ENCODE data around the gene PLCG1.

PLCG1 gene

DNA sequence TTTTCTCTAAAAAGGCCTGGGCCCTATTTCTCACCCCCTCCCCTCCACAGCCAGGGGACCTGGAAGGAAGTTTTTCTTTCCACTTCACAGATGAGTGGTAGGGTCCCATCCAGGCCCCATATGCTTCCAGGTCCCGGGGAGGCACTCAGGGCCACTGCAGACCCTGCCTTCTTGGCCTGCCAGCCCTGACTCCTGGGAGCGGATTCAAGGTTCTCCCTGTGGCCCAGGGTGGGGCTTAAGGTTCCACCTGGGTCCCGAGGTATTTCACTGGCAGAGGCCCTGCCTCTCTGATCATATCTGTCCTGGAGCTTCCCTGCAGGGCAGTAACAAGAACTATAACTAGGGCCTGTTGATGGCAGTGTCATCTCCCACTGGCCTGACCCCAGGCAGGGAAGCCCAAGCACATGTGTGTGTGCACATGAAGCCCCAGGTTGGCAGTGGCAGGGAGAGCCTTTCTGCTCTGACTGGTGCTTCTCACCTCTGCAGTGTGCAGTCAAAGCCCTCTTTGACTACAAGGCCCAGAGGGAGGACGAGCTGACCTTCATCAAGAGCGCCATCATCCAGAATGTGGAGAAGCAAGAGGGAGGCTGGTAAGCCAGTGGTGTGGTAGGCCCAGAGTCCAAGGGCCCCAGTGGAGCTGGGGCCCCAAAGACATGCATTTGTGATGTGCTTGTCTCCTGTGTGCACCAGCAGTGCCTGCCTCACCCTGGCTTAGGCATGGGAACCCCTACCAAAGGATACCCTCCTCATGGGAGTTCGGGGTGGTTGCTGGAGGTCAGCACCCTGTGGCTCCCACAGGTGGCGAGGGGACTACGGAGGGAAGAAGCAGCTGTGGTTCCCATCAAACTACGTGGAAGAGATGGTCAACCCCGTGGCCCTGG, 31.2 kb downstream of the PLCG1 start:
- no peaks in the 10 kb centered on the region for H3K9me2 ChIP-seq (replicated peaks; ENCODE audit: insufficient read depth, low read length)
- H4K20me1 ChIP-seq (ENCODE audit: low read depth, low read length), result no peaks in the 10 kb centered on the region
- H3K4me2 ChIP-seq (ENCODE audit: low read depth, low read length, poor library complexity, severe bottlenecking), result no peak overlapping the region
- no peaks in the 10 kb centered on the region for H3K9me3 ChIP-seq (ENCODE audit: insufficient read depth, low read length)
- H3K36me3 ChIP-seq (ENCODE audit: low read length), result no peaks in the 10 kb centered on the region
- H3K9ac ChIP-seq (ENCODE audit: low read length), result no peak overlapping the region
- TF ChIP-seq, protein P1, sequence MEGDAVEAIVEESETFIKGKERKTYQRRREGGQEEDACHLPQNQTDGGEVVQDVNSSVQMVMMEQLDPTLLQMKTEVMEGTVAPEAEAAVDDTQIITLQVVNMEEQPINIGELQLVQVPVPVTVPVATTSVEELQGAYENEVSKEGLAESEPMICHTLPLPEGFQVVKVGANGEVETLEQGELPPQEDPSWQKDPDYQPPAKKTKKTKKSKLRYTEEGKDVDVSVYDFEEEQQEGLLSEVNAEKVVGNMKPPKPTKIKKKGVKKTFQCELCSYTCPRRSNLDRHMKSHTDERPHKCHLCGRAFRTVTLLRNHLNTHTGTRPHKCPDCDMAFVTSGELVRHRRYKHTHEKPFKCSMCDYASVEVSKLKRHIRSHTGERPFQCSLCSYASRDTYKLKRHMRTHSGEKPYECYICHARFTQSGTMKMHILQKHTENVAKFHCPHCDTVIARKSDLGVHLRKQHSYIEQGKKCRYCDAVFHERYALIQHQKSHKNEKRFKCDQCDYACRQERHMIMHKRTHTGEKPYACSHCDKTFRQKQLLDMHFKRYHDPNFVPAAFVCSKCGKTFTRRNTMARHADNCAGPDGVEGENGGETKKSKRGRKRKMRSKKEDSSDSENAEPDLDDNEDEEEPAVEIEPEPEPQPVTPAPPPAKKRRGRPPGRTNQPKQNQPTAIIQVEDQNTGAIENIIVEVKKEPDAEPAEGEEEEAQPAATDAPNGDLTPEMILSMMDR (IDR thresholded peaks at IDR 0.05; ENCODE audit: insufficient read depth, low read length, poor library complexity, severe bottlenecking), result no peak
- TF ChIP-seq EZH2phosphoT487 (conservative IDR thresholded peaks at IDR 0.05; ENCODE audit: low read length), result no peak
- no peaks in the 10 kb centered on the region for H3K79me2 ChIP-seq (ENCODE audit: insufficient read depth, low read length)
- H3K27me3 ChIP-seq (ENCODE audit: low read length), result no peaks in the 10 kb centered on the region
- no peak overlapping the region for H2AFZ ChIP-seq (ENCODE audit: low read depth, low read length, severe bottlenecking)
- H3F3A ChIP-seq (ENCODE audit: insufficient read depth), result no peaks in the 10 kb centered on the region
- H3K27ac ChIP-seq (ENCODE audit: low read depth, low read length), result no peak overlapping the region
- H3K4me3 ChIP-seq (ENCODE audit: insufficient read depth, low read length, poor library complexity, severe bottlenecking), result no peak overlapping the region

DNA sequence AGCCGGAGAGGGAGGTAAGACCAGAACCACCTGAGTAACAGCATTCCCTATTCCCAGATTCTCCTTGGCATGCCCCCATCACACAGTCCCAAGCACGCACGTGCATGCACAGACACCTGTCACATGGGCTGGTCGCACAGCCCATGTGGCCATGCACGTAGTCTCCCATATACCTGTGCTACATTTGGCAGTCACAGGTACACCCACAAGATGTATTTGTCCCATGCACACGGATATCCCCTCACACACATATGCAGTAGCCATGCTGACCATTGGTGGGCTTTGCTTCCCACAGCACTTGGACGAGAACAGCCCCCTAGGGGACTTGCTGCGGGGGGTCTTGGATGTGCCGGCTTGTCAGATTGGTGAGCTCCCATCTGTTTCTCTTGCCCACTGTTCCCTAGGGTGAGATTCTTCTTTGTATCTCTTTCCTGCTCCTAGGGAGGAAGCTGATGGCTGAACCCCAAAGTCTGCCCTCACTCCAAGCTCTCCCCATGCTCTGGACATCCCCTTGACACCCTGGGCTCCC, 31.9 kb downstream of the PLCG1 start:
- H3K4me2 ChIP-seq (ENCODE audit: low read depth, low read length, poor library complexity, severe bottlenecking), result no peak overlapping the region
- H3K9ac ChIP-seq (ENCODE audit: low read length), result no peak overlapping the region
- no peak overlapping the region for H3K27ac ChIP-seq (ENCODE audit: low read depth, low read length)
- TF ChIP-seq, protein P1 (IDR thresholded peaks at IDR 0.05; ENCODE audit: insufficient read depth, low read length, poor library complexity, severe bottlenecking), result no peak
- TF ChIP-seq EZH2phosphoT487 (conservative IDR thresholded peaks at IDR 0.05; ENCODE audit: low read length), result no peak
- H3K9me2 ChIP-seq (replicated peaks; ENCODE audit: insufficient read depth, low read length), result no peaks in the 10 kb centered on the region
- H3K36me3 ChIP-seq (ENCODE audit: low read length), result no peaks in the 10 kb centered on the region
- no peaks in the 10 kb centered on the region for H4K20me1 ChIP-seq (ENCODE audit: low read depth, low read length)
- no peak overlapping the region for H3K4me3 ChIP-seq (ENCODE audit: insufficient read depth, low read length, poor library complexity, severe bottlenecking)
- no peak overlapping the region for H2AFZ ChIP-seq (ENCODE audit: low read depth, low read length, severe bottlenecking)
- no peaks in the 10 kb centered on the region for H3K27me3 ChIP-seq (ENCODE audit: low read length)
- no peaks in the 10 kb centered on the region for H3K9me3 ChIP-seq (ENCODE audit: insufficient read depth, low read length)
- H3F3A ChIP-seq (ENCODE audit: insufficient read depth), result no peaks in the 10 kb centered on the region
- H3K79me2 ChIP-seq (ENCODE audit: insufficient read depth, low read length), result no peaks in the 10 kb centered on the region

DNA sequence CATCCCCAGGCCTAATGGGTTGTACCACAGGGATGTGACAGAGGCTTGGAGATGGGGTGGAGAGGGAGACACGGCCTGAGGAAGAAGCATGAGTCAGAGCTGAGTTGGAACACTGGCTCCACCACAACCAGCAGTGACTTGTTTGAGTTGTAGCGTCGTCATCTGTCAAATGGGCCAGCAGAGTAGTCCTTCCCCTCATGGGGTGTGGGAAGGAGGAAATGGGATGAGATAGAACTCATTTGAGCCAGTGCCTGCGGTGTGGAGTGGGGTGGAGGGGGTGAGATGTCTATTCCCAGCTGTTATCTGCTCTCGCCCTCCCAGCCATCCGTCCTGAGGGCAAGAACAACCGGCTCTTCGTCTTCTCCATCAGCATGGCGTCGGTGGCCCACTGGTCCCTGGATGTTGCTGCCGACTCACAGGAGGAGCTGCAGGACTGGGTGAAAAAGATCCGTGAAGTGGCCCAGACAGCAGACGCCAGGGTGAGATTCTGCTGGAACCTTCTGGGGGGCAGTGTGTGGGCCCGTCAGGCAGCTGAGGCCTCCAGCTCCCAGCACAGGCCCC, 32.5 kb downstream of the PLCG1 start:
- Histone ChIP-seq H3K27ac (ENCODE audit: low read depth, low read length) (no peak overlapping the region), H3K36me3 (ENCODE audit: low read length) (no peaks in the 10 kb centered on the region)
- no peak for TF ChIP-seq EZH2phosphoT487 (conservative IDR thresholded peaks at IDR 0.05; ENCODE audit: low read length)
- TF ChIP-seq, protein P1 (IDR thresholded peaks at IDR 0.05; ENCODE audit: insufficient read depth, low read length, poor library complexity, severe bottlenecking), result no peak

More for the DNA sequence above, 32.5 kb downstream of the PLCG1 start:
- H2AFZ ChIP-seq (ENCODE audit: low read depth, low read length, severe bottlenecking), result no peak overlapping the region
- no peaks in the 10 kb centered on the region for H3K9me2 ChIP-seq (replicated peaks; ENCODE audit: insufficient read depth, low read length)
- H3K79me2 ChIP-seq (ENCODE audit: insufficient read depth, low read length), result no peaks in the 10 kb centered on the region
- H3K4me2 ChIP-seq (ENCODE audit: low read depth, low read length, poor library complexity, severe bottlenecking), result no peak overlapping the region
- no peak overlapping the region for H3K4me3 ChIP-seq (ENCODE audit: insufficient read depth, low read length, poor library complexity, severe bottlenecking)
- H3K9ac ChIP-seq (ENCODE audit: low read length), result no peak overlapping the region
- H3K9me3 ChIP-seq (ENCODE audit: insufficient read depth, low read length), result no peaks in the 10 kb centered on the region
- H3K27me3 ChIP-seq (ENCODE audit: low read length), result no peaks in the 10 kb centered on the region
- no peaks in the 10 kb centered on the region for H3F3A ChIP-seq (ENCODE audit: insufficient read depth)
- no peaks in the 10 kb centered on the region for H4K20me1 ChIP-seq (ENCODE audit: low read depth, low read length)

All from SU-DHL-6 (cell line).